NCI-H2227 treated with DMSO at 0.1 percent for 48 hours (cell line): ENCODE data around the gene SFMBT2.

Experiments
- DNase-seq: peaks from one replicate; lab custom pipeline; 2025; lab: John Stamatoyannopoulos, UW

The SFMBT2 gene

GRCh38 chr10:7135188-7135587, 275.6 kb downstream of the SFMBT2 start:
- DNase-seq, result no peak

- no peak for DNase-seq
Observed at GRCh38 chr10:7134448-7134847, 276.4 kb downstream of the SFMBT2 start.

- DNase-seq, result no peak
Observed at GRCh38 chr10:7133958-7134357, 276.9 kb downstream of the SFMBT2 start.

GRCh38 chr10:7133278-7133677, 277.6 kb downstream of the SFMBT2 start:
- DNase-seq, result no peak

- no peak for DNase-seq
Observed at GRCh38 chr10:7130191-7130911, 280.5 kb downstream of the SFMBT2 start.

- no peak for DNase-seq
Observed at GRCh38 chr10:7123774-7124173, 287.1 kb downstream of the SFMBT2 start.

- DNase-seq, result no peak
Observed at GRCh38 chr10:7122561-7122960, 288.3 kb downstream of the SFMBT2 start.

- DNase-seq, result no peak
Observed at GRCh38 chr10:7121154-7121797, 289.6 kb downstream of the SFMBT2 start.

GRCh38 chr10:7119325-7120015, 291.4 kb downstream of the SFMBT2 start:
- no peak for DNase-seq

- no peak for DNase-seq
Observed at GRCh38 chr10:7117806-7118674, 292.8 kb downstream of the SFMBT2 start.

- no peak for DNase-seq
Observed at GRCh38 chr10:7117177-7117799, 293.5 kb downstream of the SFMBT2 start.

GRCh38 chr10:7111561-7111960, 299.3 kb downstream of the SFMBT2 start:
- no peak for DNase-seq

GRCh38 chr10:7111089-7111488, 299.7 kb downstream of the SFMBT2 start:
- DNase-seq, result no peak
